ENCODE results near the gene DUS1L.

DUS1L gene

GRCh38 chr17:82087961-82088837 is 22.6 kb upstream of the DUS1L start:
- no peak for DNase-seq (ENCODE audit: low spot score)

- DNase-seq (ENCODE audit: low spot score), result no peak
Observed at GRCh38 chr17:82086941-82087906, 21.6 kb upstream of the DUS1L start.

GRCh38 chr17:82085931-82086764 is 20.5 kb upstream of the DUS1L start:
- DNase-seq (ENCODE audit: low spot score), result no peak

- no peak for DNase-seq (ENCODE audit: low spot score)
Observed at GRCh38 chr17:82085031-82085861, 19.6 kb upstream of the DUS1L start.

GRCh38 chr17:82084373-82085030 is 18.9 kb upstream of the DUS1L start:
- DNase-seq (ENCODE audit: low spot score), result no peak

- DNase-seq (ENCODE audit: low spot score), result no peak
Observed at GRCh38 chr17:82083533-82084359, 18.1 kb upstream of the DUS1L start.

GRCh38 chr17:82083009-82083408 is 17.4 kb upstream of the DUS1L start:
- DNase-seq (ENCODE audit: low spot score), result no peak

- DNase-seq (ENCODE audit: low spot score), result no peak
Observed at GRCh38 chr17:82082456-82082855, 16.9 kb upstream of the DUS1L start.

- no peak for DNase-seq (ENCODE audit: low spot score)
Observed at GRCh38 chr17:82081966-82082365, 16.4 kb upstream of the DUS1L start.

- DNase-seq (ENCODE audit: low spot score), result no peak
Observed at GRCh38 chr17:82081546-82081945, 15.9 kb upstream of the DUS1L start.

- no peak for DNase-seq (ENCODE audit: low spot score)
Observed at GRCh38 chr17:82080789-82081464, 15.3 kb upstream of the DUS1L start.

- DNase-seq (ENCODE audit: low spot score), result no peak
Observed at GRCh38 chr17:82080048-82080788, 14.6 kb upstream of the DUS1L start.

- DNase-seq (ENCODE audit: low spot score), result no peak
Observed at GRCh38 chr17:82079001-82079677, 13.5 kb upstream of the DUS1L start.

GRCh38 chr17:82078433-82078832 is 12.8 kb upstream of the DUS1L start:
- DNase-seq (ENCODE audit: low spot score), result no peak

GRCh38 chr17:82077617-82078358 is 12.2 kb upstream of the DUS1L start:
- DNase-seq (ENCODE audit: low spot score), result no peak

GRCh38 chr17:82076785-82077591 is 11.4 kb upstream of the DUS1L start:
- no peak for DNase-seq (ENCODE audit: low spot score)

All from hematopoietic multipotent progenitor cell treated with erythropoietin and hydrocortisone succinate and interleukin-3 and kit ligand, for 15 days (in vitro differentiated cells).